ENCODE measurements around the gene ARRB1.
"Not testable (repeated sequence)": the region's sequence is repeated elsewhere in the genome, so short reads cannot be mapped to it uniquely, and the experiment has no call there.

ARRB1 gene

DNA sequence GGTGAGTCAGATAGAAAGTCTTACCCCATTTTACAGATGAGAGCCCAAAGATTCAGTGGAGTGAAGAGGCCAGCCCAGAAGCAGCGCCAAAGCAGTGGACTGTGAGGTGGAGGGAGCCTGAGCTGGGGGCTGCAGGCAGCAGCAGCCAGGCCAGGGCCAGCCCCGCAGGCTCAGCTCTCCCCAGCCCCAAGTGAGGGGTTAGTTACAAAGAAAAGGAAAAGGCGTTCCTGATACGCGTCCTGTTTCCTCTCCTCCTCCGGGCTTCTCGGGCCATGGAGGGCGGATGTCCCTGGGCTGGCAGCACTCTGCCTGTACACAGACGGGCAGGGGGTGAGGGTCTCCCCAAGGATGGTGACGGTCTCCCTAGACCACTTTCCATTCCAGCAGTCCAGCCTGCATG lies 44.9 kb downstream of the ARRB1 start:
- FAIRE-seq = no peak

GRCh38 chr11:75305993-75306392 lies 45.5 kb downstream of the ARRB1 start:
- no peak for DNase-seq (ENCODE audit: extremely low spot score, insufficient read length, low read depth)
- no peak for FAIRE-seq

More for the DNA sequence above, 44.9 kb downstream of the ARRB1 start:
- DNase-seq (ENCODE audit: extremely low spot score, insufficient read length, low read depth) = no peak

DNA sequence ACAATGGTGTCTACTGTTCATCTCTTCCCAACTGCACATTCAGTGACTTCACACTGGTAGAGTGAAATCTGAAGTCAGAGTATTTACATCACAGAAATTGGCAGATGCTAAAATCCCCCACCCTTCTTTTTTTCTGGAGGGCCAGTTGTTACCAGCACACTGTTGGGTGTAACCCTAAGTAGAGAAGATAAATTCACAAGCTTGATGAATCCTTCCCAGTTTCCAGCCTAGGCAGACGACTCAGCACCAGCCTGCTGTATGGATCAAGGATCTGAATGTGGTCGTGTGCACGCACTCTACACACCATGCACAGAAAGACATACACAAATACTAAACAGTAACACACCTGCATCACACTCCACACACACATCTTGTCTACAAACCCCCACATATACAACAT lies 46.0 kb downstream of the ARRB1 start:
- FAIRE-seq = no peak
- no peak for DNase-seq (ENCODE audit: extremely low spot score, insufficient read length, low read depth)

DNA sequence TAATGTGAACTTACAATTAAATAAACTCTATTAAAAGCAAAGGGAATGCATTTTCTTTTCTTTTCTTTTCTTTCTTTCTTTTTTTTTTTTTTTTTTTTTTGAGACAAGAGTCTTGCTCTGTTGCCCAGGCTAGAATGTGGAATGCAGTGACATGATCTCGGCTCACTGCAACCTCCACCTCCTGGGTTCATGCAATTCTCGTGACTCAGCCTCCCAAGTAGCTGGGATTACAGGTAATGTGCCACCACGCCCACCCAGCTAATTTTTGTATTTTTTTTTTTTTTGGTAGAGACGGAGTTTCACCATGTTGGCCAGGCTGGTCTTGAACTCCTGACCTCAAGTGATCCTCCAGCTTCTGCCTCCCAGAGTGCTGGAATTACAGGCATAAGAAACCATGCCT lies 46.5 kb downstream of the ARRB1 start:
- FAIRE-seq; DNase-seq (ENCODE audit: extremely low spot score, insufficient read length, low read depth): not testable (repeated sequence)

- FAIRE-seq (no peak), DNase-seq (ENCODE audit: extremely low spot score, insufficient read length, low read depth) (no peak)
These were observed 47.8 kb downstream of the ARRB1 start for GRCh38 chr11:75303544-75304224.

DNA sequence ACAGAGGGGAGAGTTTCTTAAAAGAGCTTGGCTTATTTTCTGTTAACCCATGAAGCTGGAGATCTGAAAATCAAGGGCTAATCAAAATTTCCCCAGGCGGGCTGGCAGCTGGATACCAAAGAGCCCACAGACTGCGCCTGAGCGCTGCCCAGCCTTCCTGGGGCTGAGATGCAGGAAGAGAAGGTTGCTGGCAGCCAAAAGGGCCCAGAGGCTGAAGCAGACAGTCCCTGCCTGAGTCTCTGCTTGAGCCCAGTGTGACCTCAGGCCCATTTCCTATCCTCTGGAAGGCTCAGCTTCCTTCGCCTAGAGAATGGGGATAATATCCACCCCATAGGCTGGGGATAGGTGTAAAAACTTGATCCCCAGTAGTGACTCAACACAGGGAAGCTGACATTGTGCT lies 49.1 kb downstream of the ARRB1 start:
- DNase-seq (ENCODE audit: extremely low spot score, insufficient read length, low read depth) (no peak), FAIRE-seq (no peak)

GRCh38 chr11:75301601-75302345 lies 49.7 kb downstream of the ARRB1 start:
- FAIRE-seq (no peak), DNase-seq (ENCODE audit: extremely low spot score, insufficient read length, low read depth) (no peak)

DNA sequence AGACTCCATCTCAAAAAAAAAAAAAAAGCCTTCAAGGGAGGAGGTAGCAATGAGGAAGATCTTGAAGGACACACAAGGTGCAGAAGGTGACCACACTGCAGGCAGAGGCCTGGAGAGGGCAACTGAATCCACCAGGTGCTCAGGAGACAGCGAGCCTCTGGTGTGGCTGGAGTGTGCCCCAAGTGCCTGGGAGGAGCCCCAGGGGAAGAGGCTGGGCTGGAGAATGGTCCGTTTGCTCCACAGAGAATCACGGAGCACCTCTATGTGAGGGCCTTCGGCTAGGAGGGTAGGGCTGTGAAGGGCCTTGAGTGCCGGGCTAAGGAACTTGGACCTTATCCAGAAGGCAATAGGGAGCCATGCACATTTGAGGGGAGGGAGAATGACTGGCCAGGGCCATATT lies 50.3 kb downstream of the ARRB1 start:
- no peak for FAIRE-seq
- no peak for DNase-seq (ENCODE audit: extremely low spot score, insufficient read length, low read depth)

DNA sequence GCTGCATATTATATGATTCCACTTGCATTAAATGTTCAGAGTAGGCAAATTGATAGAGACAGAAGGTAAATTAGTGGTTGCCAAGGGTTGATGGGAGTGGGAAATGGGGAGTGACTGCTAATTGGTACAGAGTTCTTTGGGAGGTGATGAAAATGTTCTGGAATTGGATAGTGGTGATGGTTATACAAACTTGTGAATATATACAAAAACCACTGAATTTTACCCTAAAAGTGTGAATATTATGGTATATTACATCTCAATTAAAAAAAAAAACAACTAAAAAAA lies 52.5 kb downstream of the ARRB1 start:
- FAIRE-seq = no peak

GRCh38 chr11:75298191-75298975 lies 53.1 kb downstream of the ARRB1 start:
- DNase-seq (ENCODE audit: extremely low spot score, insufficient read length, low read depth) (no peak), FAIRE-seq (no peak)

More for the DNA sequence above, 52.5 kb downstream of the ARRB1 start:
- DNase-seq (ENCODE audit: extremely low spot score, insufficient read length, low read depth) = no peak

DNA sequence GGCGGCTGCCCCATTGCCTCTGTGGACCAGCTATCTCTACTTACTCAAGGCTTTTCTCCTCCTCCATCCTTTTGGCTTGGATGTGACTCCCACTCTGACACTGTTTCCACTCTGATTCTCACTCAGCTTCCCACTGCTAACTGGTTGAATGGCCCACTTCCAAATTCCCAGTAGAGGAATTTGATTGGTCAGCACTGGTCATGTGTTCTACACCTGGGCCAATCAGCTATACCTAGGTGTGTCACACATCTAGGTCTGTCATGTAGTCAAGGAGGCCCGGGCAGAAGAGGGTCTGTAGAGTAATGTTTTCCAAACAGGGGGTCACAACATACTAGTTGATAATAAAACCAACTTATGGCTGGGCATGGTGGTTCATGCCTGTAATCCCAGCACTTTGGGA lies 57.6 kb downstream of the ARRB1 start:
- DNase-seq (ENCODE audit: extremely low spot score, insufficient read length, low read depth) (no peak), FAIRE-seq (no peak)

DNA sequence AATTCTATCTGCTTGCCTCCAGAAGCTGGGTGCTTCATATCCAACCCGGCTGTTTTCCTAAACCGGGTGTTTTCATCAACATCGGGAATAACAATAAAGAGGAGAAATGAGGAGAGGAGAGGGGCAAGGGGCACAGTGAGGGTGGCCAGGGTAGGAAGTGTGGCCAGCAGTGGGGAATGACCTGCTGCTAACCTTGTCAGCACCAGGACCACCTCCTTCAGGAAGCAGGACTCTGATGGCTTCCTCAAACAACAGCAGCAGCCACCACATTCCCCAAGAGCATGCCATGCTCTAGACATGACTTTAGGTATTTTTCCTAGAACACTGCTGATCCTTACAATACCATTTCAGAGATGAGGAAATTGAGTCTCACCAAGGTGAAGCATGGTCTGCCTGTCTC lies 58.5 kb downstream of the ARRB1 start:
- FAIRE-seq (no peak), DNase-seq (ENCODE audit: extremely low spot score, insufficient read length, low read depth) (no peak)

DNA sequence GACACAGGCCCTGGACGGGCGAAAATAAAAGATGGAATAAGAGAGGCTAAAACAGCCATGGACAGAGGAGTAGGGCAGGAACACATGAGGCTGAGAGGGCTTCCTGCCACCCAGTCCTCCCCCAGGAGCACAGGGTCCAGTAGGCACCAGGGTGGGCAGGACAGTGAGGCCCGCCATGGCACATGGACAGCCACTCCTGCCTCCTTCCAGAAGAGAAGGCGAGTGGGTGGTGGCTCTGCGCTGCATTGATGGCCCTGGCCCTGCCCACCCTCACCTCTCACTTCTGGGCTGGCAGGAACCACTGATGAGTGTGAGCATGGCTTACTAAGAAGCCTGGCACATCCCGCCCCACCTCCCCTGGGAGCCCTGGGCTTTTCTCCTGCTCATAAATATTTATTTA lies 59.7 kb downstream of the ARRB1 start:
- DNase-seq (ENCODE audit: extremely low spot score, insufficient read length, low read depth) = no peak
- no peak for FAIRE-seq

DNA sequence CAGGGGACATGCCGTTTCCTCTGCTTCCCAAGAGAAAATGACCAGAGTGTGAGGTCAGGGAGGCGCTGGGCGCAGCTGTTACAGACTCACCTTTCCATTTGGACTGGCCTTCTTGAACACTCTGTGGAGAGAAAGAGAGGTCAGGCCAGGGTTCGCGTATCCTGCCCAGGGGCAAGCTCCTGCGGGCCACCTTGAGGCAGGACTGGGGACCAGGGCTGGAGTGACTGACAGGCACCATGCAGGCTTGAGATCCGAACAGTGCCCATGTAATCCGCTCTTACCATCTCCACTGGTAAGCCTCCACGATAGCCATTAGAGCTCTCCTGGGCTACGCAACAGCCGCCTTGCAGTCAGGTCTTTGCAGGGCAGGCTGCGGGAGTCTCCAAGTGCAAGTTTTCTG lies 61.5 kb downstream of the ARRB1 start:
- no peak for DNase-seq (ENCODE audit: extremely low spot score, insufficient read length, low read depth)
- FAIRE-seq = no peak

DNA sequence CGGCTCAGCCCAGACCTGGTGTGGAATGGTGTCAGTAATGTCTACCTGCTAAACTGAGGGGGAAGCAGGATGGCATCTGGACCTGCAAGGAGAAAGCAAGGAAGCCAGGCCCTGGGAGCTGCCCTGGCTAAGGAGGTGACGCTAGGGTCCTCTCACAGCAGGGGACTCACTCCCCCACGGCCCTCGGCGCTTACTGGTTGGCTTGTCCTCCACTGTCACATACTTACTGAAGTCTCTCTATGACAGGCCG lies 62.0 kb downstream of the ARRB1 start:
- FAIRE-seq = no peak
- no peak for DNase-seq (ENCODE audit: extremely low spot score, insufficient read length, low read depth)

GRCh38 chr11:75287579-75287978 lies 63.9 kb downstream of the ARRB1 start:
- FAIRE-seq (no peak), DNase-seq (ENCODE audit: extremely low spot score, insufficient read length, low read depth) (no peak)

- DNase-seq (ENCODE audit: extremely low spot score, insufficient read length, low read depth) (no peak), FAIRE-seq (no peak)
These were observed 64.5 kb downstream of the ARRB1 start for GRCh38 chr11:75286826-75287465.

- DNase-seq (ENCODE audit: extremely low spot score, insufficient read length, low read depth) = no peak
These were observed 65.6 kb downstream of the ARRB1 start for GRCh38 chr11:75285776-75286360.

GRCh38 chr11:75283391-75283931 lies 68.0 kb downstream of the ARRB1 start:
- FAIRE-seq = no peak

More at GRCh38 chr11:75285776-75286360, 65.6 kb downstream of the ARRB1 start:
- no peak for FAIRE-seq

DNA sequence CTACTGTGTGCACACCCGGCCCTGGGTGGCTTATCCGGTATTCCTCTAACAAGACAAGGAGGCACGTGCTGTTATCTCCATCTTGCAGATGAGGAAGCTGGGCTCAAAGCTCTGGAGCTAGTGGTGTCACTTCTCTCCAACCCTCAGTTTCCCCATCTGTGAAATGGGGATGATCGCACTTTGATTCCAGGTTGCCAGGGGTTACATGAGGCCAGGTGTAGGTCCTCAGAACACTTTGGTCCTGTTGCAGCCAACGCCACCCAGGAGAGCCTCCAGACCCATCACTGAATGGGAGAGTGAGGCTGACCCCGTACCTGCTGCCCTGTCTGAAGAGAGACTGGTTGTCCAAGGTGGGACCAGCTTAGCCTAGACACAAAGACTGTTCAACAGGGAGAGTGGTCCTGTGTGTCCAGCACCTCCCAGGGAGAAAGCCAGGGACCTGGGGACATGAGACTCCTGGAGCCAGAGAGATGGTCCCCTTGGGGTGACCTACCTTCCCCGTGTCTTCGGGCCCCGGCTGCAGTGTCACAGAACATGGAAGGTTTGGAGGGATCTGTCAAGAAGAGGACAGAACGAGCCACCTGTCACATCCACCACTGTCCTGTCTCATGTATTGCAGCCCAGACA lies 69.9 kb downstream of the ARRB1 start:
- DNase-seq (ENCODE audit: extremely low spot score, insufficient read length, low read depth) (no peak), FAIRE-seq (no peak)

More at GRCh38 chr11:75283391-75283931, 68.0 kb downstream of the ARRB1 start:
- DNase-seq (ENCODE audit: extremely low spot score, insufficient read length, low read depth) = no peak

All from GM18507 (cell line).